ENCODE results near the gene NTN4.
"Not testable (repeated sequence)": the region's sequence is repeated elsewhere in the genome, so short reads cannot be mapped to it uniquely, and the experiment has no call there.

Gene NTN4

DNA sequence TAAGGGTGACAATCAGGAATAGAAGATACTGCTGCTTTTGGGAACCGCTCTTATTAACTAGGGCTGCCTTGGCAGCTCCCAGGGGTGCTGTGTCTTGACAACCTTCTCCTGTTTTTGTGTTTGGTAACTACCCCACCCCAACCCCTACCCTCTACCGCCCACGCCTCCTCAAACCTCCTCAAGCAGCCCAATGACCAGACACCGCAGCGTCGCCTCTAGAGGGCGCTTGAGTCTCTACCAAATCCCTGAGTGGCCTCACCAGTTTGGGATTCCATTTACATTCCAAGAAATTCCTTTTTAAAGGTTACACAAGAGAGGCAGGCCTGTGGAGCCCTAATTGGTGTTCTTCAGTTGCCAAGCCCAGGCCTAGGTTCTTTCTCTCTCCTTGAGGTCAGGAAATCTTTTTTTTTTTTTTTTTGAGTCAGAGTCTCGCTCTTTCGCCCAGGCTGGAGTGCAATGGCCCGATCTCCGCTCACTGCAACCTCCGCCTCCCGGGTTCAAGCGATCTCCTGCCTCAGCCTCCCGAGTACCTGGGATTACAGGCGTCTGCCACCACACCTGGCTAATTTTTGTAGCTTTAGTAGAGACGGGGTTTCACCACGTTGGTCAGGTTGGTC, 166.9 kb downstream of the NTN4 start:
- H3K4me3 ChIP-seq (ENCODE audit: extremely low read depth, insufficient read depth, low read length, poor library complexity, severe bottlenecking) = no peak overlapping the region
- no peak overlapping the region for H3K27ac ChIP-seq (ENCODE audit: low read depth, low read length, severe bottlenecking)
- no peaks in the 10 kb centered on the region for H3K4me1 ChIP-seq (ENCODE audit: control insufficient read depth, insufficient read depth, low read length, poor library complexity, severe bottlenecking)
- 56 to 69% methylated on average over 15 to 17 of the region's 18 CpGs for WGBS, 2 experiments (ENCODE audit: insufficient coverage in 2 of 2)
- no peaks in the 10 kb centered on the region for H3K36me3 ChIP-seq (ENCODE audit: control insufficient read depth, insufficient read depth, low read length)
- no peaks in the 10 kb centered on the region for H3K9me3 ChIP-seq (ENCODE audit: control insufficient read depth, low read length)

DNA sequence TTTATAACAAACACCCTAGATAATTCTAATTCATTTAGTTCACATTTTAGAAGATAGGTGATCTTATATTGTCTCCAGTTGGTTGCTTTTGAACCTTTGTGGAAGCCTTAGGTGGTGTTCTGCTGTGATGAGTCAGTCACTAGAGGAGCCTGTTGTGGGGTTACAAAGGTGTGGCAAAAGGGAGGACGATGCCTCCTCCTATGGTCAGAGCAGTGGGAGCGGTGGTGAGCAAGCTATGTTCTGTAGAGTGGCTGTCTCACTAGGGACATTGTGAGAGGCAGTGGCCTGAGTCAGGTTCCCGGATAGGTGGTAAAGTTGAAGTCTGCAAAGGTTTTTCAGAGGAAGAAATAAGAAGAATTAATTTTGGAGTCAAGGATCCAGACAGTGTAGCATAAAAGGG, 167.7 kb downstream of the NTN4 start:
- Histone ChIP-seq H3K27ac (ENCODE audit: low read depth, low read length, severe bottlenecking) (no peak overlapping the region), H3K36me3 (ENCODE audit: control insufficient read depth, insufficient read depth, low read length) (no peaks in the 10 kb centered on the region), H3K4me1 (ENCODE audit: control insufficient read depth, insufficient read depth, low read length, poor library complexity, severe bottlenecking) (no peaks in the 10 kb centered on the region), H3K4me3 (ENCODE audit: extremely low read depth, insufficient read depth, low read length, poor library complexity, severe bottlenecking) (no peak overlapping the region), H3K9me3 (ENCODE audit: control insufficient read depth, low read length) (no peaks in the 10 kb centered on the region)
- 84 to 94% methylated on average over 2 to 3 of the region's 3 CpGs for WGBS, 2 experiments (ENCODE audit: insufficient coverage in 2 of 2)

DNA sequence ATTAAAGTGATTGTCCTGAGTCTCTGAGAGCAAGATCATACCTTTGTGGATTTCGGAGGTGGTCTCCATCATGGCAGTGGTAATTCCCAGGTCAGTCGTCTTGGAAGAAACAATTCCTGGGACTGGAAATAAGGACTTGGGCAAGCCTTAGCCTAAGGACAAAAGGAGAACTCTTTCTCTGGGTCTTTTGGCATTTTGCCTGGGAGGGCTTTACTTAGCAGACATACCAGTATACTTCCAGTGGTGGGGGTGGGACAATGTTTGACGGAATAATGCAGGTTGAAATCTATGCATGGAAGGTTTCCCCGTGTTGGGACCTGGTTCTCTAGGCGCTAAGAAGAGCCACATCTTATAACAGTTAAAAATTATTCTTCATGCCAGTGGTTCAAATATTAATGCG, 168.8 kb downstream of the NTN4 start:
- Histone ChIP-seq H3K9me3 (ENCODE audit: control insufficient read depth, low read length) (no peaks in the 10 kb centered on the region), H3K4me1 (ENCODE audit: control insufficient read depth, insufficient read depth, low read length, poor library complexity, severe bottlenecking) (no peaks in the 10 kb centered on the region), H3K27ac (ENCODE audit: low read depth, low read length, severe bottlenecking) (no peak overlapping the region), H3K36me3 (ENCODE audit: control insufficient read depth, insufficient read depth, low read length) (no peaks in the 10 kb centered on the region), H3K4me3 (ENCODE audit: extremely low read depth, insufficient read depth, low read length, poor library complexity, severe bottlenecking) (no peak overlapping the region)
- 94 to 95% methylated on average over 2 to 5 of the region's 6 CpGs for WGBS, 2 experiments (ENCODE audit: insufficient coverage in 2 of 2)

DNA sequence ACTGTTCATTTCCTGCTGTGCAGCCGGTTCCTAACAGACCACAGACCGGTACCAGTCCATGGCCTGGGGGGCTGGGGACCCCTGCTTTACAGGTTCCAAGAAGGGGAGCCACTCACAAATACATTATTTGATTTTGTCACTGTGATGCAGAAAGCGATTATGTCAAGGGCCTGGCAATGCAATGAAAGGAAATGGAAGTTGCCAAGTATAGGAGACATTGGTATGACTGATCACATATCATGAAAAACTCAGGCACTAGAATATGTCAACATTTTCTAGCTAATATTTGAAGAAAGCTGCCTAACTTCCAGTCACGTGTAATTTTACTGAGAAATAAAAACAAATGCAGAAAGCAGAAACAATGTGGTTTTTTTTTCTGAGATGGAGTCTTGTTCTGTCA, 170.4 kb downstream of the NTN4 start:
- no peak overlapping the region for H3K27ac ChIP-seq (ENCODE audit: low read depth, low read length, severe bottlenecking)
- H3K4me1 ChIP-seq (ENCODE audit: control insufficient read depth, insufficient read depth, low read length, poor library complexity, severe bottlenecking) = no peaks in the 10 kb centered on the region
- no peak overlapping the region for H3K4me3 ChIP-seq (ENCODE audit: extremely low read depth, insufficient read depth, low read length, poor library complexity, severe bottlenecking)
- no peaks in the 10 kb centered on the region for H3K9me3 ChIP-seq (ENCODE audit: control insufficient read depth, low read length)
- WGBS, 2 experiments (ENCODE audit: insufficient coverage in 2 of 2) = 77 to 86% methylated on average over 3 of the region's 4 CpGs
- no peaks in the 10 kb centered on the region for H3K36me3 ChIP-seq (ENCODE audit: control insufficient read depth, insufficient read depth, low read length)

DNA sequence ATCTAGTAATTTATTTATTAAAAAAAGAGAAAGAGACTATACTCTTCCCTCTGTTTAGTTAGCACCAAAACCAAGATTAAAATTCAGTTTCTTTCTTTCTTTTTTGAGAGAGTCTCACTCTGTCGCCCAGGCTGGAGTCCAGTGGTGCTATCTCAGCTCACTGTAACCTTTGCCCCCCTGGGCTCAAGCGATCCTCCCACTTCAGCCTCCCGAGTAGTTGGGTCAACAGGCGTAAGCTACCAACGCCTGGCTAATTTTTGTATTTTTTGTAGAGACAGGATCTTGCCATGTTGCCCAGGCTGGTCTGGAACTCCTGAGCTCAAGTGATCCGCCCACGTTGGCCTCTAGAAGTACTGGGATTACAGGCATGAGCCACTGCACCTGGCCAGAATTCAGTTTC, 174.1 kb downstream of the NTN4 start:
- H3K36me3 ChIP-seq (ENCODE audit: control insufficient read depth, insufficient read depth, low read length); H3K27ac ChIP-seq (ENCODE audit: low read depth, low read length, severe bottlenecking); H3K4me3 ChIP-seq (ENCODE audit: extremely low read depth, insufficient read depth, low read length, poor library complexity, severe bottlenecking); H3K9me3 ChIP-seq (ENCODE audit: control insufficient read depth, low read length); H3K4me1 ChIP-seq (ENCODE audit: control insufficient read depth, insufficient read depth, low read length, poor library complexity, severe bottlenecking): not testable (repeated sequence)
- 83 to 88% methylated on average over 4 of the region's 7 CpGs for WGBS, 2 experiments (ENCODE audit: insufficient coverage in 2 of 2)

DNA sequence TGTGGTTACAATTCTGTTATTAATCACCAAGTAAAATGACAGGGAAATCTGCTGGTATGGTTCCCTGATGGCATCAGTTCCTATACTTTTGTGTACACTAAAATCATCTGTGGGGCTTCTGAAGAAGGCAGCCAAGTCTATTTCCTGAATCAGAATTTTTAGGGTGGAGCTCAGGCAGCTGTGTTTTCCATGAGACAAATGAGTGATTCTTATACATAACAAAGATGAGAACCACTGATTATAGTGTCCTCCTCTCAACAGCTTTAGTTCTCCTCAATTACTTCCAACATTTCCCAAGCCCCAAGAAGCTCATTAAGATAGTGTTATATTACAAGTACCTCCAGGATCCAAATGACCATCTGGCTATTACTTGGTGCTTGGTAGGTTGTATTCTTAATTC, 174.8 kb downstream of the NTN4 start:
- Histone ChIP-seq H3K27ac (ENCODE audit: low read depth, low read length, severe bottlenecking) (no peak overlapping the region), H3K4me3 (ENCODE audit: extremely low read depth, insufficient read depth, low read length, poor library complexity, severe bottlenecking) (no peak overlapping the region), H3K36me3 (ENCODE audit: control insufficient read depth, insufficient read depth, low read length) (no peaks in the 10 kb centered on the region)

DNA sequence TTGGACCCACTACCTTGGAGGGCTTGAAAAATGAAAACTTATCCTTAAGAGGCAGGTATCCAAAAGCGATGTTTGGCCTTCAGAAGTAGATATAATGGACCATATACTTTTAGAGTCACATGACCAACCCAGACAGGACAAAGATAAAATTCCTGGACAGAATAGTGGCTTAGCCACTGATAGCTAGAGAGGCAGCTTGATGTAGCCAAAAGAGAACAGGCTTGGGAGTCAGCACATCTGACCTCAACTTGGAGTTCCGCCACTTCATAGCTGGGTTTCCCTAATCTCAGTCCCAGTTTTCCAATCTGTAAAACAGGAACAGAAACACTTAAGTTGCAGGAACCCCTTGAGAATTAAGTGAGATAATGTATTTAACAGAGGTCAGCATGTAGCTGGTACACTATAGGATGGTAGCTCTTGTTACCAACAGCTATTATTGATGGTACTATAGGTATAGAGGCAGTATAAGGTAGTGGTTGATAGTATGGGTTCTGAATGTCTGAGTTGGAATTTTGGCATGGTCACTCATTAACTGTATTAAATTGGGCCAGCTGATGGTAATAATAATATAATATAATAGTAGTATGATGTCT, 176.1 kb downstream of the NTN4 start:
- Histone ChIP-seq H3K27ac (ENCODE audit: low read depth, low read length, severe bottlenecking) (no peak overlapping the region), H3K36me3 (ENCODE audit: control insufficient read depth, insufficient read depth, low read length) (no peaks in the 10 kb centered on the region), H3K4me3 (ENCODE audit: extremely low read depth, insufficient read depth, low read length, poor library complexity, severe bottlenecking) (no peak overlapping the region), H3K4me1 (ENCODE audit: control insufficient read depth, insufficient read depth, low read length, poor library complexity, severe bottlenecking) (no peaks in the 10 kb centered on the region), H3K9me3 (ENCODE audit: control insufficient read depth, low read length) (no peaks in the 10 kb centered on the region)
- no CpG with 5 or more reads among the region's 2 CpGs for WGBS, 2 experiments (ENCODE audit: insufficient coverage in 2 of 2)

More for the DNA sequence above, 174.8 kb downstream of the NTN4 start:
- H3K4me1 ChIP-seq (ENCODE audit: control insufficient read depth, insufficient read depth, low read length, poor library complexity, severe bottlenecking) = no peaks in the 10 kb centered on the region
- no peaks in the 10 kb centered on the region for H3K9me3 ChIP-seq (ENCODE audit: control insufficient read depth, low read length)

DNA sequence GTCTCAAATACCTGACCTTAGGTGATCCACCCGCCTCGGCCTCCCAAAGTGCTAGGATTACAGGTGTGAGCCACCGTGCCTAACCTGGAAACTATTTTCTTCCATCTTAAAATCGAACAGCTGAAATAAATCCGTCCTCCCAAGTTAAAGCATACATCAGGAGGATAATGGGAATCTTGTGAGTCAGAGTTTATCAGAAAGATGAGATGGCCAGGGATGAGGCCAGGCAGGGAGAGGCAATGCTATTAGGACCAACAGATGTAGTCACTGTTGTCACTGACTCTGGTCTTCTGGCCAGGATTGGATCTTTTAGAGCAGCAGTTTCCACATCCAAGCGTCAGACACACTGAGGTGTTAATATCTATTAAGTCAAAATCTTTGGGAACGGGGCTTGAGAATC, 177.5 kb downstream of the NTN4 start:
- Histone ChIP-seq H3K4me1 (ENCODE audit: control insufficient read depth, insufficient read depth, low read length, poor library complexity, severe bottlenecking) (no peaks in the 10 kb centered on the region), H3K4me3 (ENCODE audit: extremely low read depth, insufficient read depth, low read length, poor library complexity, severe bottlenecking) (no peak overlapping the region), H3K9me3 (ENCODE audit: control insufficient read depth, low read length) (no peaks in the 10 kb centered on the region), H3K36me3 (ENCODE audit: control insufficient read depth, insufficient read depth, low read length) (no peaks in the 10 kb centered on the region), H3K27ac (ENCODE audit: low read depth, low read length, severe bottlenecking) (no peak overlapping the region)
- 93 to 100% methylated on average over 4 to 7 of the region's 7 CpGs for WGBS, 2 experiments (ENCODE audit: insufficient coverage in 2 of 2)

DNA sequence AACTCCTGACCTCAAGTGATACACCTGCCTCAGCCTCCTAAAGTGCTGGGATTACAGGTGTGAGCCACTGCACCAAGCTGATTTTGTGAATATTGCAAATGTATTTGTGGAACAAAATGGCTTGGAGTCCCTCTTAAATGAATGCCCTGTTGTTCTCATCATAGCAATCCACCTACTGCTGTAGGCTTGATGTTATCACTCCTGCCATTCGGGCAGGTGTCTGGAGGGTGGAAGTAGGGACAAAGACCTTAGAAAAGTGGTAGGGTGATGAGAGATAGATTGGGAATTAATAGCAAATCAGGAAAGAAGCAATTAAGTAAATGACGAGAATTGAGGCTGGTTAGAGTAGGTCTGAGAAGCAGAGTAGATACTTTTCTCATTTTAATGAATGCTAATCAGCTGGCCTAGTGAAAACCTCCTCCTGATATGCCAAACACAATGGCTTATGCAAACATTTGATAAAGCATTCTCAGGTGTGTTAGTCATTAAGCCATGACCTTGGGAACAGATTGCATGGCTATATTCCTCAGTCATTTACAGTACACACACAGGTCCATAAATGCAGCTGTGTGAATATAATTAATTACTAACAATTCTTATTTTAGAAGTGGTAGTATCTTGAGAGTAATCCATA, 178.8 kb downstream of the NTN4 start:
- 40 to 51% methylated on average over 1 to 2 of the region's 2 CpGs for WGBS, 2 experiments (ENCODE audit: insufficient coverage in 2 of 2)
- H3K4me3 ChIP-seq (ENCODE audit: extremely low read depth, insufficient read depth, low read length, poor library complexity, severe bottlenecking) = no peak overlapping the region
- no peaks in the 10 kb centered on the region for H3K4me1 ChIP-seq (ENCODE audit: control insufficient read depth, insufficient read depth, low read length, poor library complexity, severe bottlenecking)
- H3K9me3 ChIP-seq (ENCODE audit: control insufficient read depth, low read length) = no peaks in the 10 kb centered on the region
- H3K36me3 ChIP-seq (ENCODE audit: control insufficient read depth, insufficient read depth, low read length) = no peaks in the 10 kb centered on the region
- no peak overlapping the region for H3K27ac ChIP-seq (ENCODE audit: low read depth, low read length, severe bottlenecking)

DNA sequence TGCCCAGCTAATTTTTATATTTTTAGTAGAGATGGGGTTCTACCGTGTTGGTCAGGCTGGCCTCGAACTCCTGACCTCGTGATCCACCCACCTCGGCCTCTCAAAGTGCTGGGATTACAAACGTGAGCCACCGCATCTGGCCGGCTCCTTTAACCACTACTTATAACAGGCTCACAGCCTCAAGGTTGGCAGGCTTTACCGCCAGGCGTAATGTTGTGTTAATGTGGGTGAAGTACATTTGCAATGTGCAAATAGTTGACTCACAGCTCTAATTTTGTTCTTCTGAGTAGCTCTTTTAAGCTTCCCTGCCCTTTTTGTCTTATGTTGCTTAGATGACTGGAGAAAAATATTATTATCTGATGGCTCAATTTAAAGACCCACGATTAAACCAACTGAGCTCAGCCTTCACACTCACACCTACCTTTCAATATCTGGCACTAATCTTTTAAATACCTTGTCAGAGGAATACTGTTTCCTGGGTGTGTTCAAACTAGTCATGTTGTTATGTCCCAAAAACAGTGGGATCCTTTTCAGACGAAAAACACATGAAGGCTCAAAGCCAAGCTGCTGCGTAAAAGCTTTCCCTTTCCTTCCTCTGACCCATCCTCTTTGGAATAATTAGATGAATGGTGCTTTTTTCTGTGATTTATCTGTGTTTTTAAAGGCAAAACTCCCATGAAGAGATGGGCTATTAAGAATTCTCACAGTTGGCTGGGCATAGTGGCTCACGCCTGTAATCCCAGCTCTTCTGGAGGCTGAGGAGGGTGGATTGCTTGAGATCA, 182.1 kb downstream of the NTN4 start:
- Histone ChIP-seq H3K9me3 (ENCODE audit: control insufficient read depth, low read length) (no peaks in the 10 kb centered on the region), H3K4me3 (ENCODE audit: extremely low read depth, insufficient read depth, low read length, poor library complexity, severe bottlenecking) (no peak overlapping the region), H3K4me1 (ENCODE audit: control insufficient read depth, insufficient read depth, low read length, poor library complexity, severe bottlenecking) (peaks cover 7% of the 10 kb centered on the region), H3K36me3 (ENCODE audit: control insufficient read depth, insufficient read depth, low read length) (no peaks in the 10 kb centered on the region), H3K27ac (ENCODE audit: low read depth, low read length, severe bottlenecking) (no peak overlapping the region)
- WGBS, 2 experiments (ENCODE audit: insufficient coverage in 2 of 2) = 42 to 64% methylated on average over 6 to 9 of the region's 13 CpGs
